ENCODE measurements around the gene ALDH16A1. TPM values are rescaled to one million over a fixed set of nuclear protein-coding genes. Genes with fewer than 3 reads are reported as not detected.

Gene ALDH16A1
- total and polyA plus RNA-seq, 2 of the 4 experiments (the other 2 are of a cell fraction), result 10.4 to 12.9 TPM

GRCh38 chr19:49430172-49430677 lies 22.8 kb upstream of the ALDH16A1 start:
- no peak overlapping the region for H3K18ac ChIP-seq (ENCODE audit: low read depth, low read length)
- H2BK120ac ChIP-seq (ENCODE audit: low read depth, low read length), result no peak overlapping the region
- no peak overlapping the region for H2BK20ac ChIP-seq (ENCODE audit: low read depth, low read length)
- H2AK5ac ChIP-seq (ENCODE audit: low read depth, low read length), result no peak overlapping the region
- DNase-seq (no peak), ATAC-seq (ENCODE audit: low read depth) (no peak)
- H2BK5ac ChIP-seq (ENCODE audit: low read depth, low read length, poor library complexity, severe bottlenecking), result no peak overlapping the region
- WGBS, 2 experiments (ENCODE audit: extremely low coverage in 2 of 2, insufficient read length in 1 of 2), result 62% methylated on average over 3 of the region's 9 CpGs; no CpG with 5 or more reads in 1 of the 2 experiments
- TF ChIP-seq CHD1 (IDR thresholded peaks at IDR 0.05; ENCODE audit: low read depth, low read length) (no peak), SMC3 (IDR thresholded peaks at IDR 0.05; ENCODE audit: low read depth, low read length) (no peak), USF2 (IDR thresholded peaks at IDR 0.05; ENCODE audit: low read depth, low read length) (no peak), CTCF (conservative IDR thresholded peaks at IDR 0.05; ENCODE audit: low read depth, low read length) (no peak), ELK1 (IDR thresholded peaks at IDR 0.05; ENCODE audit: borderline replicate concordance, low read depth, low read length) (no peak), MAFK (IDR thresholded peaks at IDR 0.05; ENCODE audit: low read depth, low read length) (no peak), BHLHE40 (IDR thresholded peaks at IDR 0.05; ENCODE audit: low read depth, low read length) (no peak), FOS (IDR thresholded peaks at IDR 0.05; ENCODE audit: low read depth, low read length) (no peak), CEBPB (IDR thresholded peaks at IDR 0.05; ENCODE audit: low read depth, low read length) (no peak), RAD21 (IDR thresholded peaks at IDR 0.05; ENCODE audit: low read length) (no peak), RCOR1 (IDR thresholded peaks at IDR 0.05; ENCODE audit: insufficient replicate concordance, low read length) (no peak), MXI1 (IDR thresholded peaks at IDR 0.05; ENCODE audit: borderline replicate concordance, low read depth, low read length) (no peak), NFE2L2 (IDR thresholded peaks at IDR 0.05; ENCODE audit: low read depth, low read length) (no peak), MAZ (IDR thresholded peaks at IDR 0.05; ENCODE audit: borderline replicate concordance, low read depth, low read length) (no peak)
- no peak overlapping the region for H2AK9ac ChIP-seq (replicated peaks; ENCODE audit: low read depth, low read length, poor library complexity)
- H3K27me3 ChIP-seq (ENCODE audit: control insufficient read depth, insufficient read depth, low read length), result peaks cover 95% of the 10 kb centered on the region
- CTCF ChIA-PET, result no interaction called here
- in situ Hi-C loops (cut with MboI; ENCODE audit: low sequenced_read_pairs), result loop anchor here (10.0 kb wide), 1 partner anchor 165 kb away; no protein-coding TSS in a partner anchor
- dilution Hi-C loops (cut with HindIII; ENCODE audit: low sequenced_read_pairs, unreplicated experiment), result no loop called here
- no peak overlapping the region for H3K56ac ChIP-seq (ENCODE audit: extremely low read depth, insufficient read depth, low read length)
- no peak overlapping the region for H2BK15ac ChIP-seq (ENCODE audit: low read depth, low read length)
- H3K9me1 ChIP-seq (ENCODE audit: insufficient read depth, low read length), result no peaks in the 10 kb centered on the region
- H3K9ac ChIP-seq (ENCODE audit: low read depth, low read length), result no peak overlapping the region
- H4K91ac ChIP-seq (ENCODE audit: insufficient read depth, low read depth, low read length), result no peak overlapping the region
- no peak overlapping the region for H3K14ac ChIP-seq (replicated peaks; ENCODE audit: low read depth, low read length)
- H3K4me3 ChIP-seq (ENCODE audit: insufficient read depth, low read depth, low read length), result no peak overlapping the region
- H3K23ac ChIP-seq (ENCODE audit: low read depth, low read length), result no peak overlapping the region
- H4K5ac ChIP-seq (ENCODE audit: low read depth, low read length), result no peak overlapping the region
- no peaks in the 10 kb centered on the region for H3K36me3 ChIP-seq (ENCODE audit: control insufficient read depth, insufficient read depth, low read length)
- no peaks in the 10 kb centered on the region for H3K4me1 ChIP-seq (ENCODE audit: control insufficient read depth, insufficient read depth, low read length)
- intact Hi-C loops (cut with micrococcal nuclease), result no loop called here
- H3K4ac ChIP-seq (ENCODE audit: low read depth, low read length), result no peak overlapping the region
- no peak overlapping the region for H3K27ac ChIP-seq (ENCODE audit: insufficient read depth, low read length)
- POLR2A ChIA-PET (ENCODE audit: unreplicated experiment), result no interaction called here
- no peak overlapping the region for H3K4me2 ChIP-seq (ENCODE audit: low read depth, low read length)
- H3K79me1 ChIP-seq (ENCODE audit: low read depth in 1 of 2, low read length in 2 of 2), result no peaks in the 10 kb centered on the region
- no peaks in the 10 kb centered on the region for H4K20me1 ChIP-seq (ENCODE audit: insufficient read depth, low read length)
- H2AFZ ChIP-seq (replicated peaks; ENCODE audit: low read length, poor library complexity), result no peak overlapping the region
- no TSS peak for BruUV-seq (replicated peaks)
- H4K8ac ChIP-seq (ENCODE audit: low read depth in 2 of 2, low read length in 2 of 2), result no peak overlapping the region
- peaks cover 16% of the 10 kb centered on the region for H3K9me3 ChIP-seq (ENCODE audit: control insufficient read depth, insufficient read depth, low read length)

Data from IMR-90 (cell line).